WI38 (cell line): ENCODE data around the gene MR1.

ENCODE experiments used
- H3K4me3 ChIP-seq: 2 replicates; pipeline ENCODE4 v1.5.1; 2011; ENCODE audit warnings: low read depth, mild to moderate bottlenecking, control low read depth, low read length
- TF ChIP-seq, protein P1 (sequence below): IDR thresholded peaks from 2 replicates; pipeline ENCODE4 v1.5.1; 2012; ENCODE audit warnings: low read depth, mild to moderate bottlenecking, control low read depth, low read length

MR1 gene

DNA sequence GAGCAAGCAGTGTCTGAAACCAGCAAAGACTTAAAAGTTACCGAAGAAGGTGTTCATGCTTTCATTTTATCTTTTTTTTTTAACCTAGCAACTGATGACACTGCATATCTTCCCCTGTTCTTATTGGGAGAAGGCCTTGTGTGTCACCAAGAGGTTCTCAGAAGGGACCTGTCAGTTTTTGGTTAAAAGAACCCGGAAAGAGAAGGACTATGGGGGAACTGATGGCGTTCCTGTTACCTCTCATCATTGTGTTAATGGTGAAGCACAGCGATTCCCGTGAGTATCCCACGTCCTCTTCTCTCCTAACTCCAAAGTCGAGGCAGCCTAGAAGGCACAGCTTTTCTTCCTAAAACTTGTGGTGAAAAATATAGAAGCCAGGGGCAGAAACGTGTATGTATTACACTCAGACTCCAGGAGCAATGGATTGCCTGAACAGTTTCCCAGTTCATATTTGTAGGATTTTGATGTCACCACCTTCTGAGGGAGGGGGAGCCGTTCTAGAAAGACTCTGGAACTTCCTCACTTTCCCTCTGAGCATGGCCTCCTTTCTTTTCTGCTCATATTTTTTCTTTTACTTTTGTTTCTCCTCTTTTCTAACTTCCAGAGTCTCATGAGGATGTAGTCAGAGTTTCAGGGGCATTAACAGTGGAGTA is at the start of gene MR1:
TSS of gene MR1 (plus strand) at position 185 of the 653 bp plus-strand sequence. CDS start at position 210, 25 bp downstream.
- peak within 1 kb of the TSS; percentile 56 for H3K4me3 ChIP-seq
- TF ChIP-seq, protein P1, sequence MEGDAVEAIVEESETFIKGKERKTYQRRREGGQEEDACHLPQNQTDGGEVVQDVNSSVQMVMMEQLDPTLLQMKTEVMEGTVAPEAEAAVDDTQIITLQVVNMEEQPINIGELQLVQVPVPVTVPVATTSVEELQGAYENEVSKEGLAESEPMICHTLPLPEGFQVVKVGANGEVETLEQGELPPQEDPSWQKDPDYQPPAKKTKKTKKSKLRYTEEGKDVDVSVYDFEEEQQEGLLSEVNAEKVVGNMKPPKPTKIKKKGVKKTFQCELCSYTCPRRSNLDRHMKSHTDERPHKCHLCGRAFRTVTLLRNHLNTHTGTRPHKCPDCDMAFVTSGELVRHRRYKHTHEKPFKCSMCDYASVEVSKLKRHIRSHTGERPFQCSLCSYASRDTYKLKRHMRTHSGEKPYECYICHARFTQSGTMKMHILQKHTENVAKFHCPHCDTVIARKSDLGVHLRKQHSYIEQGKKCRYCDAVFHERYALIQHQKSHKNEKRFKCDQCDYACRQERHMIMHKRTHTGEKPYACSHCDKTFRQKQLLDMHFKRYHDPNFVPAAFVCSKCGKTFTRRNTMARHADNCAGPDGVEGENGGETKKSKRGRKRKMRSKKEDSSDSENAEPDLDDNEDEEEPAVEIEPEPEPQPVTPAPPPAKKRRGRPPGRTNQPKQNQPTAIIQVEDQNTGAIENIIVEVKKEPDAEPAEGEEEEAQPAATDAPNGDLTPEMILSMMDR, result no peak

GRCh38 chr1:180988253-180988752 is 45.5 kb upstream of the MR1 start:
- TF ChIP-seq, protein P1, result no peak
- no peak overlapping the region for H3K4me3 ChIP-seq

DNA sequence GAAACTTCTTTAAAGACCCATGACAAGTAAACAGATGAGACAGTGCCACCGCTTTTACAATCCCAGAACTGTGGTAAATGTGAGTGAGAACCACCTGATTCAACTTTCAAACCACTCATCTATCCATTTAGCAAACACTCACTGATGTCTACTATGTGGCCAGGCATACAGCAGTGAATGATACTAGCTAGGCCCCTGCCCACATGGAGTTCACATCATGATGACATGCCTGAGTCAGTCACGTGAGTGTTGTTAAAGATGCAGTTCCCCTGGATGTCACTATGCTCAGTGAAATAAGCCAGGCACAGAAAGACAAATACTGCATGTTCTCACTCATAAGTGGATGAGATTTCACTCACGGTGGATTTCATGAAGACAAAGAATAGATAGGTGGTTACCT is 39.5 kb upstream of the MR1 start:
- TF ChIP-seq, protein P1, result no peak

GRCh38 chr1:180997843-180998504 is 35.8 kb upstream of the MR1 start:
- H3K4me3 ChIP-seq, result no peak overlapping the region
- TF ChIP-seq, protein P1, result no peak

More for the DNA sequence above, 39.5 kb upstream of the MR1 start:
- H3K4me3 ChIP-seq, result no peak overlapping the region

DNA sequence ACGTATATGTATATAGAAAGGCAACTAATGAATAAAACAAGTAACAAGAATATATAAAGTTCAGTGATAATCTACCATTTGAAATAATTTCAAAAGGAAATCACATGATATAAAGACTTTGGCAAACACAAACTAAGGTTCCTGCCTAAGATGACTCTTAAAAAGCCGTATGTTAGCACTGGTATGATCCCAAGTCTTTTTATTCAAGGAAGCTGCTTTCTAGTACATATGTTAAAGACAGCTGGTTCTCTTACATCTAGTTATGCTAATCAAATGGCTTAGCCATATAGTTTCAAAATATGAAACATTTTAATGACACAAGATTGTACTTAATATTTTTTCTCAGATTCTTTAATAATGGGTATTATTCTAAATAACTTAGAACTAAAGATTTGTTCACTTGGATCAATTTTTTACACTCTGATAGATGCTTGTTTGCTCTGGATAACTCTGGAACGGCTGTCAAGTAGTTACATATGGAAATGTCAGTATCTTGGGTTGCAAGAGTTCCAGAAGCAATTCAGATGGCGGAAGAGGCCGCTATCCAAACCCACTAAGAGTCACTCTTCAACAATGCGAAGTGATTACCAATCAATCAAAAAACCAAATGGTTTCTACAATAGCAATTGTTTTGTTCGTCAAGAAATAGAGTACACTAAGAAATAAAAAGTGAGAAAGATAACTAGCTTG is 32.5 kb upstream of the MR1 start:
- H3K4me3 ChIP-seq, result no peak overlapping the region
- TF ChIP-seq, protein P1, result no peak

DNA sequence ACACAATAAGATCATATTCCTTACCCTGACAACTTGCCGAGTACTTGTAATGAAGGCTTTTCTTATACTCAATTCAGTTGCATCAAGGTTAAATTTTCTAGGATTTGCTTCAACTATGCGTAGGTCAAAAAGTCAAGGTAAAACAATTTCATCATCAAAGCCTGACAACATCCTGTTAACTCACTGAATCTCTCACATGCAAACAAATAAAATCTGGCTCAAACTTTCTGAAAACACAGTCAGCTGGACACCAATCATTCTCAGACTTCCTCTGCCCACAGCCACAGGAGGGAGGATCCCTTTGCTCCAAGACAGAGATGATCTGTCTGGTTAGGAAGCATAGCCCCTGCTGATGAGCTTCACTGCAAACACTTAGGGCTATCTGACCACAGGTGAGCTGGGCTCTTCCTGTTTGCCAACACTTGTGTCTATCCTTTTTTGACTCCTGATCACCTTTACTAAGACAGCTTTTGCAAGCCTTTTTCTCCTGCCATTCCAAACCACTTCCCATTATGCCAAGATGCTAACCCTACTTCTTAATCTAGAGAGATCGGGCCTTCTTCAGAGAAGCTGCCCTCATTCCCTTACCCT is 31.1 kb upstream of the MR1 start:
- H3K4me3 ChIP-seq, result no peak overlapping the region
- TF ChIP-seq, protein P1, result no peak
